ENCODE results near the gene CPEB3.

DNA sequence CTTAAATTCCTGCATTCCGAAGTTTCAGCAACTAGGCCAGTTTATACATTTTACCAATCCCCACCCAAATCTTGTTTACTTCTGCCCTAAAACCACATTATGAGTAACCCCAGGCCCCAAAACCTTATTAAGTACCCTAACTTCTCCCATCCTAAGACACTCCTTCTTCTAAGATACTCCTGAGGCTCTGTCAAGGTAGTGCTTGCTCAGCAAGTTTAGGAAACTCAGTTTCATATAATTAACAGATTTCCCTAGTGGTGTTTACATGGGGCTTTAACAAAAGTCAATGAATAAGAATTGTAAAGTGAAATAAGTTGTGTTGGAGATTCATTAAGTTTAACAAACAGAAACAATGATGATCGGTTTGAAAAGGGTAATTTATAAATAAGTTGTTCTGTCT lies 77.8 kb downstream of the CPEB3 start:
- TF ChIP-seq, protein P1, sequence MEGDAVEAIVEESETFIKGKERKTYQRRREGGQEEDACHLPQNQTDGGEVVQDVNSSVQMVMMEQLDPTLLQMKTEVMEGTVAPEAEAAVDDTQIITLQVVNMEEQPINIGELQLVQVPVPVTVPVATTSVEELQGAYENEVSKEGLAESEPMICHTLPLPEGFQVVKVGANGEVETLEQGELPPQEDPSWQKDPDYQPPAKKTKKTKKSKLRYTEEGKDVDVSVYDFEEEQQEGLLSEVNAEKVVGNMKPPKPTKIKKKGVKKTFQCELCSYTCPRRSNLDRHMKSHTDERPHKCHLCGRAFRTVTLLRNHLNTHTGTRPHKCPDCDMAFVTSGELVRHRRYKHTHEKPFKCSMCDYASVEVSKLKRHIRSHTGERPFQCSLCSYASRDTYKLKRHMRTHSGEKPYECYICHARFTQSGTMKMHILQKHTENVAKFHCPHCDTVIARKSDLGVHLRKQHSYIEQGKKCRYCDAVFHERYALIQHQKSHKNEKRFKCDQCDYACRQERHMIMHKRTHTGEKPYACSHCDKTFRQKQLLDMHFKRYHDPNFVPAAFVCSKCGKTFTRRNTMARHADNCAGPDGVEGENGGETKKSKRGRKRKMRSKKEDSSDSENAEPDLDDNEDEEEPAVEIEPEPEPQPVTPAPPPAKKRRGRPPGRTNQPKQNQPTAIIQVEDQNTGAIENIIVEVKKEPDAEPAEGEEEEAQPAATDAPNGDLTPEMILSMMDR (conservative IDR thresholded peaks at IDR 0.05 in 1 of 2, IDR thresholded peaks at IDR 0.05 in 1 of 2; ENCODE audit: low read depth in 1 of 2, low read length in 2 of 2), result no peak
- TF ChIP-seq EZH2 (IDR thresholded peaks at IDR 0.05; ENCODE audit: low read length, missing control alignments), result no peak
